ENCODE data around the gene ETV5.

Gene ETV5

GRCh38 chr3:186121968-186122367 is 13.1 kb upstream of the ETV5 start:
- no peak for DNase-seq

GRCh38 chr3:186121278-186121677 is 12.4 kb upstream of the ETV5 start:
- no peak for DNase-seq

- no peak for DNase-seq
These were observed 10.6 kb upstream of the ETV5 start for GRCh38 chr3:186119499-186119898.

GRCh38 chr3:186118692-186119091 is 9.8 kb upstream of the ETV5 start:
- DNase-seq = no peak

DNA sequence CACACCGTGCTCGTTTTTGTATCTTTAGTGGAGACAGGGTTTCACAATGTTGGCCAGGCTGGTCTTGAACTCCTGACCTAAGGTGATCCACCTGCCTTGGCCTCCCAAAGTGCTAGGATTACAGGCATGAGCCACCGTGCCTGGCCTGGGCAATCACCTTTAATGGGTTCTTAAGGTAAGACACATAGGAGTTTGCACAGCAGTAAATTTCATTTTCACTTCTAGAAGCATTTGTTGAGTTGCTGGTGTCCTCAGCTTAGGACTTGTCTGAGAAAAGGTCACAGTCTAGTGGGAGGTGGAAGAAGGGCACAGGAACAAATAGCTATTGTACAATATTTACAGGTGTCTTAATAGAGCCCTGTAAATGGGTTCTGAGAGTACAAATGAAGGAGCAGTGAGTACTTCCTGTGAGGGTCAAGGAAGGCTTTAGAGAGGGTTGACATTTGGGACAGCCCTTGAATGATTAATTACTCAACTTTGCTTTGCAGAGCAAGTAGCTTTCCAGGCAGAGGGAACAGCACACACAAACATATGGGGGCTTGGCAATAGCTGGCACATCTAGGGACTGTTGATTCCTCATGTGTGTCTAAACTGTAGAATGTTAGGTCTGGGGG is 8.7 kb upstream of the ETV5 start:
- DNase-seq = no peak

- no peak for DNase-seq
These were observed 6.5 kb upstream of the ETV5 start for GRCh38 chr3:186115239-186115996.

DNA sequence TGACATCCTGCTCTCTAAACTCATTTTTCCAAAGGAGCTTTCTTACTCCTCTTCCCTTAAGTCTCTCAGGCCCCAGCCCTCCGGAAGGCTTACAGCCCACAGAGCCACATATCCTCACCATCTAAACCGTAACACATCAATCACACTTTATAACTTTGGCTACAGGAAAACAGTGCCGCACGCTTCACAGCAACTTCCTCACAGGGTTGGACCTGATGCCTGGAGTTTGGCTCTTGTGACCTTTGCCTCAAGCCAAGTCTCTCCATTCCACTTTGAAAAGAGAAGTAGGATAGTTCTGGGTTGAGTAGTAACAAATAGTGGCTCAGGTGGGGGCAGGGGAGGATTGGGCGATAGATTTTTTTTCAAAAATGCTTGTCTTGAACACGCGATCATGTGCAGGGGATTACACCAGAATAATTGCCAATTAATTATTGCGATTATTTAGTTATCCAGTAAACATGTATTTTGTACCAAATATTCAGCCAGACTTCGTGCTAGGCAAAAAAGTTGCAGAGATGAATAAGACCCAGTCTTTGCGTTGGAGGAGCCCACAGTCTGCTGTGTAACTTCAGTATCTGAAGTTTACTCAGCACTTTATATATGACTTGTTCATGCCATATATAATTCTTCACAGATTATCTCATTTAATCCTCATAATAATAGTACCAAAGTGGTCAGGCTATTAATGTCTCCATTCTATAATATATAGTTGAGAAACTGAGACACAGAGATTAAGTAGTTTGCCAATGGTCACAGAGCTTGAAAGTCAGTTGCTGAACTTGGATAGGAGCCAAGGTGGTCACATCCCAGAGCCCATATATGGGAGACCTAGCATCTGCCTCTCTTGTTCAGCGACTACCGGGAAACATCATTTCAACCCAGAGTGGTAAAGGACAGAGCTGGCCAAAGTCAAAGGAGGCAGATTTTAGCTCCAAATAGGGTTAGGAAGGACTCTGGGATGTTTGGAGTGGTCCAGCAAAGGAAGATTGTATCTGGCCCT is 2.4 kb upstream of the ETV5 start:
- no peak for DNase-seq

DNA sequence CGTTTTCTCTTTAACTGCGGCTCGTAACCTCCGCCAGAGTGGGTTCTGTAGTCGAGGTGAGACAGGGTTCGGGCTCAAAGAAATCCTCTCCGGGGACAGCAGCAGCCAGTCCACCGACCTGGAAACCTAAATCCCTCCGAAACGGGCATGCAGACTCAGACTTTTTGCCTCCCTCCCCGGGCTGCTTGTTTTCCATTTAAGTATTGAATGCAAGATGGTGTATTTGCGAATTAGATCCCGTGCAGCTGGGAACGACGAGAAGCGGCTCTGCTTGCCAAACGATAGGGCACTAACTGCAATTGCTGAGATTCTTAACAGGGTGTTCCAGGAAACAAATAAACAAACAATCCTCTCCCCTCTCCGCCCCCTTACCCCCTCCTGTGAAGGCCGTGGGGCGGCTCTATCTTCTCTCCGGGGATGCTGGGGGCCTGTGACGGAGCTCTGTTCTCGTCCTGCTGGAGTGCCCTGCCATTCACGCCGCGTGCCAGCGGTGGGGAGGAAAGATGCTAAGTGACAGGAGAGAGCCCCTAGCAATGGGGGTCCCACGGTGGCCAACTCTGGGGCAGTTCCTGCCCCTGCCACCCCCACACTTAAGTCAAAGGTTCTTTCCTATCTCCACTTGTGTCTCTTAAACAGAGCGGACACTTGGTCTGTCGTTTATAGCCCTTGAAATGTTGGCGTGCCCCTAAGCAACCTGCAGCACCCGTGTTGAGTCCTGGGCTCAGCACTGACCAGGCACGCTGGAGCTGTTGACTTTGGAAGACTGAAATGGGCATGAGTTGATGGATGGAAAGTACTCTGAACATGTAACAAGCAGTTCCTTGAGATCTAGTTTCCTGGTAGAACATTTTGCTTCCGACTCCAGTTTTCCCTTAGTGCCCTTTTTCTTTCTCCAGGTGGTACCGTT is 1.3 kb upstream of the ETV5 start:
- no peak for DNase-seq

- peak; percentile 35 for DNase-seq
These were observed 566 bp downstream of the ETV5 start for GRCh38 chr3:186108106-186108940.

DNA sequence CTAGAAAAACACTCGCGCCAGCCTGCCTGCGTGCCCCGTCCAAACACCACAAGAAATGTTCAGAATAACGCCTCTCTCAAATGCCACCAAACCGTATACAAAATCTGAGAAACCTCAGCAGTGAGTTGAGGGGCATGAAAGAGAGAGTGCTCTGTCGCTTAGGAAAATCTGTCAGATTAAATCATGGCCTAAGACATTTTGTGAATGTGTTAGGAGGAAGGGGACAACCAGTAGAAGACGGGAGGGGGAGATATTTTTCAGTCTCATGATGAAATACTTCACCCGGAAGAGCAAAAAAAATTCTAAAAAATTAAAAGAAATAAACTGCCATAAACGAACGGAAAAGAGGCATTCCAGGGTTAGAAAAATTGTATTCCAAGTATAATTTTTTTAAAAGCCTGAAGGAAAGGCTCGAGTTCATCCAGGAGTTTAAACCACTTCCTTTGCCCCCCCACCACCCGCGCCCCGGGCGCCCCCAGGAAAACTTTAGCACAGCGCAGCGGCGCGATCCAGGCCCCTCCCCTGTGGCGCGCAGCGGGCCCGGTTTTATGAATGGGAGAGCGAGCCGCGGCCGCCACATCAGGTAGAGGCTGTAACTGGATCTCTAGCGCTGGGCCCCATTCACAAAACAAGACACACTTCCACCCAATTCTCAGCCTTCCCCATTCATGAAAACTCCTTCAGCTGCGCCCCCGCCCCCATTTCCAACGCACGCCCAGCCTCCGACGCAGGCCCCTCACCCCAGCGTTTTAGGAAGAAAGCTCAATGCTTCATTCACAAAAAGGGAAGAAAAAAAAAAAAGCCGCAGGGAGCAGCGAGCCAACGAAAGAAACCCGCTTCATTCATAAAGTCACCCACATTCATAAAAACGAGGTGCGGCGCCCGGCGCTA is 1.4 kb downstream of the ETV5 start:
- peak; percentile 52 for DNase-seq

DNA sequence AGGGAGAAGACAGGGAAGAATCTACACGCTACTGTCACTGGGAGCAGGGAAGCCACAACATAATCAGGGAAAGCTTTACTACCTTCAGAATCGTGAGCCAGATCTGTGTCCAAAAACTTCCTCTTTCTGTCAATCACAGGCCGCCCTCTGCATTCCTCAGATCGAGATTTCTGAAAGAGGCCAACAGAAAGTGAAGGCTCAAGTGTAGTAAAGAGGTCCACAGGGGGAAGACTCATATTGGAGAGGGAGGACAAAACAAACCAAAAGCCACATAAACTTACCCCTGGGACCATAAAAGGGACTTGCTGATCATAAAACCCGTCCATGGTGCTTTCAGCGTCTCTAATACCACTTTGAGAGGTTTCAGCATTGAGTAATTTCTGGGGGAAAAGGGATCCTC is 3.3 kb downstream of the ETV5 start:
- DNase-seq = no peak

GRCh38 chr3:186102687-186103086 is 6.2 kb downstream of the ETV5 start:
- DNase-seq = no peak

GRCh38 chr3:186100398-186100797 is 8.5 kb downstream of the ETV5 start:
- no peak for DNase-seq

- no peak for DNase-seq
These were observed 9.7 kb downstream of the ETV5 start for GRCh38 chr3:186099178-186099577.

DNA sequence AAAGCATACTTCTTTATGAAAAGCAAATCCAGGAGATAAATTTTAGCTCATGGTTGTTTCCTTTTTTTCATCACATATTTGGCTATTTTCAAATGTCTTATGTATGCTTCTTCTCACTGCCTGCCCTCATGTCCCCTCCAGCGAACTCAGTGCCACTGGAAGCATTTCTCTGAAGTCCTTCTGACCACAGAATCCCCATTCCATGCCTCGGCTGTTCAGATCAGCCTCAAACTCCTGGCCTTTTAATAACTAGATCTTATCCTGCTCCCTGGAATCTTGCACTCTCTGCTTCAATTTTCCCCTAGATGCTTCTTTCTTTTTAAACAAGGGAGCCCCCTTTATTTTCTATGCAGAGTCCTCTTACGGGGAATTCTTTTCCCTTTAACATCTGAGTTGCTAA is 10.1 kb downstream of the ETV5 start:
- DNase-seq = no peak

GRCh38 chr3:186097663-186098451 is 11.0 kb downstream of the ETV5 start:
- DNase-seq = no peak

DNA sequence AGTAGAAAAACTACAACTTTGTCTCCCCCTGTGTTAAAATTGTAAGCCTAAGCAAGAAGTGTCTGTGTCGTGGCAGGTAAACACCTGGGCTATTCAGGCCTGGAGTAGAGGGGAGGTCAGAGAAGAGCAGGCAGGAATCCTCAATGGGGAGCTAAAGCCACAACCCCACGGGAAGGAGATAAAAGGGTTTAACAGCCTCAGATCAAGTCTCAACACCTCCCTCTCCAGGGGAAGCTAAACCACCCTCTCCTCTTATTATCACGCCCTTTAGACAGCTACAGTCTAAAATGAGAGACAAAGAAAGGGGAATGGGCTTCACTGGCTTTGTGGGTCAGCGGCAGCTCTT is 11.6 kb downstream of the ETV5 start:
- DNase-seq = no peak

GRCh38 chr3:186096290-186096689 is 12.6 kb downstream of the ETV5 start:
- DNase-seq = no peak

- no peak for DNase-seq
These were observed 13.3 kb downstream of the ETV5 start for GRCh38 chr3:186095561-186096081.
